G401 (cell line): ENCODE data around the gene SORCS3. TPM values are rescaled to one million over a fixed set of nuclear protein-coding genes. Genes with fewer than 3 reads are reported as not detected.

ENCODE experiments used
- DNase-seq: peaks from one replicate; pipeline ENCODE4 v3.0.0-alpha.2; 2015; ENCODE audit warnings: low spot score
- in situ Hi-C: cut with HindIII; loops from 2 replicates; pipeline ENCODE4 v1.10.0; 2016; ENCODE audit warnings: low sequenced_read_pairs, mixed read lengths
- total RNA-seq: library from RNA; depleted of rRNA; stranded (reverse); fragments of >200 nt; shearing (Covaris generic); gene quantifications from 2 replicates; pipeline ENCODE4 v1.2.3, GENCODE V29; 2014

Gene SORCS3
- total RNA-seq, 1 experiment from 2014 or later: not detected

DNA sequence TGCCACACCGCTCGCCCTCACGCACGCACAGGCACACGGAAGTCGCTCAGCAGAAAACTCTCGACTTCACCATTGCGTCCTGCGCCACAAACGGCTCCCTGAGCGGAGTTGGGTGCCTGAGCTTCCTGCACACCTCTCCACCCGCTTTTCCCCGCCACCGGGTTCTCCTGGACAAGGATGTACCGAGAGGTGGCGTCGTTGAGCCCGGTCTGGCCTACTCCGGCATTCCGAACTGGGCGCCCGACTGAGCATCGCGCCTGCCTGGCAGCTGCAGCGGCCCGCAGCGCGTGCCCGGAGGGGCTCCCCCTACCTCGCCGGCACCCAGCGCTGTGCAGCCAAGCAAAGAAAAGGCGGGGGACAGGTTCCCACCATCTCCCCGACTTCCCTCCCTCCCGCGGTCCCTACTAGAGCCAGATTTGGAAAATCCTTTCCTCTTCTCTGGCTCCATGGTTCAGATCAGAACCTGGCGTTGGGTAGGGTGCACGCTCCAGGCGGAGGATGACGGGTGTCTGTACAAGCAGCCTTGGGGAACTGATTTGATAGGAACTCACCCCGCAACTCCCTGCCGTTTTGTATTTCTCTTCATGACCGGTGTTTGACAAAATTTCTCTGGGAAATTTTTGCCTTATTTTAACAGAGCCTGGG is 1.7 kb downstream of the SORCS3 start:
- in situ Hi-C loops: no loop called here
- peak; percentile 12 for DNase-seq

DNA sequence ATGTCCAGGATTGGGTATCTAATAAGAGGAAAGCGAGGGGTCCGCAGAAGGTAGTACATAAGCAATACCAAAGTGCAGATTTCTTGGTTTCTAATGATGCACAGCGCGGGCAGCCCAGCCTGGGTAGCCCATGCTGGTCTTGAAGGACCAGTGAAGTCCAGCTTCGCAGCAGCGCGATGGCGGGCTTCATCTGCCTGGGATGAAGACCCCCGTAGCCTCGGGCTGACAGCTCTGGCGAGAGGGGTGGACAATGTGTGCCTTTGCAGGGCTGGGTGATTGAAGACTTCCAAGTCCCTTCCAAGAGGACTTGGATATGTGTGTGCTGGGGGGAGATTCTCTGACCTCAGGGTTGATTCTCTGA is 2.2 kb downstream of the SORCS3 start:
- in situ Hi-C loops: no loop called here
- DNase-seq: no peak

DNA sequence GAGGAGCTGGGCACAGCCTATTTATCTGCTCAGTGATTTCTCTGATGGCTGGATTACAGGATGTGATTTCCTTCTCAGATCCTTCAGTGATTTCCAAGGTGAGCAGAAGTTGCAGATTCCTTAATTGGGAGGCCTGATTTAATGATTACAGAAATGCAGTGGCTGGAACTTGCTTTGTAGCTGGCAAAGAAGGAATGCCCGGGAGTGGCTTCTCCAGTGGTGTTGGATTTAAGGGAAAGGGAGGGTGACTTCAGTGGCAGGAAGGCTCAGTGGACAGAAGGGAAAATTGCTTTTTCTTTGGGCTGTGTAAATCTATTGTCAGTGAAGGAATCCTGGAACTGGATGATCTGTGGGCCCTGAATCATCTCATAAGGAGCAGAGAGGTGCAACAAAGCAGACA is 5.1 kb downstream of the SORCS3 start:
- in situ Hi-C loops: no loop called here
- no peak for DNase-seq

DNA sequence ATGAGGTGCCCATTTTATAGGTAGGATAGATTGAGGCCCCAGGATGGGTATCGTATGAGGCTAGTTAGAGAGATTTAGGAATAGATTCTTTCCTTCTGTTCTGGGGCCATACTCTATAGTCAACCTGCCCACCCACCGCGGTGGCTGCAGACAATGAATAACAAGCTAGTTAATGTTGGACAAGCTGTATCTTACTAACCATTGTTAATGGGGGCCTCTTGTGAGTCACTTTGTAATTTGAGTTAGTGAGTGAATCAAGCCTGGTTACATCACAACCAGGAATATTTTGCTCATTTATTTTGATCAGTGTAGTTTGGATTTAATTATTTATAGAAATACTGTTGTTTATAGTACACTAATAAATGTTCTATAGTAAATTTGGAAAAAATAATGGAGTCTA is 7.3 kb downstream of the SORCS3 start:
- in situ Hi-C loops: no loop called here
- DNase-seq: no peak

DNA sequence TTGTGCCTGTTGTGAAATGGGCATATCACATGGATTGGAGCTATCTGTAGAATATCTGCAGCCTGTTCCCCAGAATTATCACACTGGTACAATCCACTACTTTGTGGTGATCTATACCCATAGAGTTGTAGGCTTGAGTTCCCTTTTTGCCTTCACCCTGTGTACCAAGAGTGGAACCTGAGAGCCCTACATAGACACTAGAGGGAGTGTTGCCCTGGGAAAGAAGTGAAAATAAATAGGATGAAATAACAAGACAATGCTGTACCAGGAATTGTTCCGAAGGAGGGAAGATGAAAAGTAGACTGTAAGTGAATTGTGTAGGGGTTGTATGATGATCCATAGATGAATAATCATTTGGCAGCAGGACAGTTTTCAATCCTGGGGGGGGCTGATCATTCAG is 9.0 kb downstream of the SORCS3 start:
- in situ Hi-C loops: no loop called here
- DNase-seq: no peak

DNA sequence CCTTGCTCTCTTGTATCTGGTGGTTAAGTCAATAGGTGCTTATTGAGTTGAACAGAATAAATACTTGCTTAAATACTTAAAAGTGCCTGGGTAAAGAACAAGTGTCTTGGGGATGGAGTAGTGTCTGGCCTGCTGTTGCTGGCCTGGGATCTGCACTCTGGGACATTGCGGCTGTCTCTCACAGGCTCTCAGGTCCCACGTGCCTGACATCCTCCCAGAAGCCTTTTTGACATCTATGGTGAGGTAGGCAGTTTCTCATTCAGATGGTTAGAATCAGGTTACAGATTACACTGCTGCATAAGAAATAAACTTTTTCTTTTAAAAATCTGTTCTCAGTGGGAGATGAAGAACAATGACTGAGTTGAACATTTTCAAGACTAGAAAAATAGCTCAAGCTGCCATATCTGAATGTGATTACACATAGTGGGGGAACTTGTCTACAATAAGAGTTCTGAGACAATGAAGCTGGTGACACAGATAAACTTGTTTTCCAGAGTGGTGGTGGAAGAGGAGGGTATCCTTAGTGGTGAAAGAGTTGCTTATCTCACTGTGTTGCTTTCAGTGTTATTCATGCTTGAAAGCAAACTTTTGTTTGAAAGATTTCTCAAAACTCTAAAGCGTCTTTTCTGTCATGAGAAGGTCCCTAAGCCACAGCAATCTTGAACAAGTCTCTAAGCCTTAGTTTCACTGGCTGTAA is 9.7 kb downstream of the SORCS3 start:
- in situ Hi-C loops: no loop called here
- DNase-seq: no peak

DNA sequence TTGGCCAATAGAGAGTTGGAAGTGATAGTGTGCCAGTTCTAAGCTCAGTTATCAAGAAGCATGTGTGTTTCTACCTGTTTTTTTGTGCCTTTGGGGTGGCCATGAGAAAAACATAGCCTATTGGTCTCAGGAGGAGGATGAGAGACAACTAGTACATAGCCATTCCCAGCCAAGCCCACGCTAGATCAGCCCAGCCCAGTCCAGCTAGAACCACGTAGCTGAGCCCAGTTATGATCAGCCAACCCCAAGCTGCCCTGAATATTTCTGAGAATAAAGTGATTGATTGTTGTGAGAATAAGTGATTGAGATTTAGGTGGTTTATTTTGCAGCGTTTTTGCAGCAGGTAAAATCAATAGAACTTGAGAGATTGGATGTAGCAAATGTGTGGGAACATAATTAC is 15.9 kb downstream of the SORCS3 start:
- in situ Hi-C loops: no loop called here
- no peak for DNase-seq

DNA sequence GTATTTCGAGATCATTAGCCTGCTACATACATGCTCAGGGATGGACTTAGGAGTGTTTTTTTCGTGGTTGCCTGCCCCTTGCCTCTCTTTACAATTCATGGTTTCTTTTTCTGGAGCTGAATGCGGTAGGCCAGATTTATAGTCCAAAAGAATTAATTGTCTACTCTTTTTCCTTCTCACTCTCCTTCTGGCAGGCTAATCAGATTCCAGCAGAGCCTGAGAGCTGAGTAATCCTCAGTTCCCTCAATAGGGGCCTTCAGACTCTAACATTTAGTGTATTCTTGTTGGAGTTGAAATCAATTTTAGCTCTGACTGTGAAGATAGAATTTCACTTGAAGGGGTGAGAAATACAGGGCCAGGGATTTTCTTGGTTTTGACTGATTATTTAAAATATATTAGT is 16.4 kb downstream of the SORCS3 start:
- in situ Hi-C loops: no loop called here
- DNase-seq: no peak

DNA sequence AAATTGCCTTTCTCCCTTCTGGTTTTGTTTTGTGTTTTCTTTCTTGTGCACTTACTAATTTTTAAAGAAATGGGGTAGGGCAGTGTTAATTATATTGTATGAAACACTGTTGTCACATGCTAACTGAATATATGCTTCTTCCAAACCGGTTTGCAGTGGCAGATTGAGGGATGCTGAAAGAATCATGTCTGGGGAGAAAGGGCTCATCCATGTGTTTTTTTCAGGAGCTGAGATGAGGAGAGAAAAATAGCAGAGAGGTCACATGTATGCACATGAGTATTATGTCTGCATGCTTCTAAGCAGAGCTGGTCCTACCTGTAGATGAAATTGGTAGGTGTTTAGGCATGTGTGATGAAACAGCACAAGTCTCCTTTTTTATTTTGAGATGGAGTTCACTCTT is 17.0 kb downstream of the SORCS3 start:
- no peak for DNase-seq
- in situ Hi-C loops: no loop called here

DNA sequence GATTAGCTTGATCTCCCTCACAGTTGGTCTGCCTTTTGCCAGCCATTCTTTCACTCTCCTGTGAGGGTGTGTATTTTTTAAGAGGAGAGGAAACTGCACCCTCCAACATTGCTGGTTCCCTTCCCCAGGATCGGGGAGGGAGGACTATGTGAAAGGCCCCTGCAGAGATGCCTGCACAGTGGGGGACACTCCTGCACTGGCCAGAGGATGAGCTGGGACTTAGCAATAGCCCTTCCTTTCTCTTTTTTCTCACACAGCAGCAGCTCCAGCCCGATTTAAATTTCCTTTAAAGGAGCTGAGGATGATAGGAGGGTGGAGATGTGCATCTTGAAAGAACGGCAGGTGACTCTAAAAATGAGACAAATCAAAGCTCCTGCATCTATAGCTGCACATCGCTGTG is 18.7 kb downstream of the SORCS3 start:
- in situ Hi-C loops: no loop called here
- no peak for DNase-seq

DNA sequence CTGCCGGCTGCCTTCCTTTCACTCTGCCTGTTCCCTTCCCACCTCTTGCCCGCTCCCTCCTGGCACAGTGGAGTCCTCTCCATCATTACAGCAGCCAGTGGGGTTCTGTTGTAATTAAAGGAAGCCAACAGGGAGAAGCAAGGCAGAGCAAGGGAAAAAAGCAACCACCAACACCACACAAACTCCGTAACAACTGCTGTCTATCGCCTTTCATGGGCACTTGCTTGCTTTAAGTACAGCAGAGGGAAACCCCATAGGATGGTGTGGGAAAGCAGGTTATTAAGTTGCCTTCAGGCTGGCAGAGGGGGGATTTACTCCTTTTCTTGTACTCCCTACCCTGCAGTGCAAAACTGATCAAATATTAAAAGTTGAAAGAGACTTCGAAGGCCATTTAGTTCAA is 22.0 kb downstream of the SORCS3 start:
- in situ Hi-C loops: no loop called here

DNA sequence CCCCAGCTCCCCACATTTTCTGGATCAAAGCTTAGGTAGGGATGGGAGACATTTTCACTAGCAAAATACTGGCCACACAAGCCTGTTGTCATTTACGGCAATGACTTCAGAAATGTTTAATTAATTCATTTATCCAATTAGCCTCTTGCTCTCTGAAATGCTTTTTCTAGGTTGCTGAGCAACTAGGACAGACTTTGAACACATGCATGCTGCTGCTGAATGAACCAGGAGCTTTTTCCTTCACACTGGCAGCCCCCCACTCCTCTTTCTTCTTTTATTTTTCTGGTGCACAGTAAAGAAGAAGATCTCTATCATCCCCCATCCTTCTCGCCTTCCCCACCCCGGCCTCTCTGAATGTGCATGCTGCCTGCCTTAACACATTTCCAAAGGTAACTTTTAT is 22.5 kb downstream of the SORCS3 start:
- in situ Hi-C loops: no loop called here
- DNase-seq: no peak

More for the DNA sequence above, 22.0 kb downstream of the SORCS3 start:
- no peak for DNase-seq

DNA sequence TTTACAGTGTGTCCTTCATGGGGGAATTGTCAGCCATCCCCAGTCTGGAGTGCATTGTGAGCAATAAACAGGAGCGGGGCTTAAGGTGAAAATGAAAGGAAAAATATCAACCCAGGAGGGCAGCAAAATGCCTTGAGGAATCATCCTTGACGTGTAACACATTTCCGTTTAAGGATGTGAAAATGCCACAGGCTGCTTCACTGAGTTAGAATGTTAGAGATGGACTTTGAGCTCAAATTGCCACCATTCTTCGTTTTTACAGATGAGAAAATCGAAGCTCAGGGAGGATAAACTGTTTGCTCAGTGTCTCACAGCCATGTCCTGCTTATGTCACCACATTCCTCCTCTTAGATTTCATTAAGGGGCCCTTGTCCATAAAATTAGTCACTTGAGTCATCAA is 23.1 kb downstream of the SORCS3 start:
- DNase-seq: no peak
- in situ Hi-C loops: no loop called here

DNA sequence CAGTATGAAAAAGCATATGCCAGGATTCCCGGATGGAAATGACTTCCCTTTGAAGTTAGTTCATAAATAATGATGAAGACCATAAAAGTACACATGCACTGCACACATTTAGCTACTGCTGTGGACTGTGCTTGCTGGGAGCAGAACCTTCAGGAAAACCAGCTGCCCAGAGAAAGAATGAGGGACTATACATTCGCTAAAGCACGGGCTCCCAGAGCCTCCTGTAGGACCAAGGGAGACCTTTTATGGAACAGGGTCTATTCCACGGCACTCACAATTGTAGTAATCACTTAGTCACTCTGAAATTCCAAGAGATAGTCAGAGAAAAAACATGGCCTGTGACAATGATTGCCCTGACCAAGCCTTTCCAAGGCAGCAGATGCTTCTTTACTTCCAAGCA is 24.1 kb downstream of the SORCS3 start:
- DNase-seq: no peak
- in situ Hi-C loops: no loop called here

DNA sequence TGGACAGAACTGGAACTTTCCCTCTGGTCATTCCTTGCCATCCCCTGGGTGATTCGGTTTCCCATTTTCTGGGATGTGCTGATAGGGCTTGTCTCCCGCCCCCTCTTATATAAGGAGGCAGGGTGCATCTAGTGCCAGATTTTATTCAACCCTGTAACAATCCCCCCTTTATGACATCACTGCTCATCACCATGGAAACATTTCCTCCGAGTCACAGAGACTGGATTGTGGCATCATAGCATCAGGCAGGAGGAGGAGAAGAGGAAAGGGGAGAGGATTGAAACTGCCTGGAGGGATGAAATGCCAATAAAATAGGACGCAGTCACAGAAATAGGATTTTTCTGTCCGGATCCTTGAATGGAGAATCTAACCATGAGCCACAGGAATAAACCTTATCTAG is 25.0 kb downstream of the SORCS3 start:
- in situ Hi-C loops: no loop called here
- DNase-seq: no peak

DNA sequence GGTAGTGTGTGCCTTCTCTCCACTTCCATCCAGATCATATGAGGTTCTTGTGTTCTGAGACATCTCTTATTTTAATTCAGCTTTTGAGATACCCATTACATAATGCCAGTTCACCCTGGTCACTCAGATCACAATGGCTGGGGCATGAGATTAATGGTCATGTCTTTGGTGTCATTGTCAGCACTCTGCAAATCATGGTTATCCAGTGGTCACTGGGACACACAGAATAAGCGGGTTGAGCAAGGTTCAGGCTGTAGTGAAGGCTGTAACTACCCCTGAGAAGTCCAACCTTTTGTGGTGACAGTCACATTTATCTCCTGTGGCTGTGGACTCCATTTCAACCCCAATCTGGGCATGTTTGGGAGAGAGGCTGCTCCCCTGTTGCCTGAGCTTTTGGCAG is 35.8 kb downstream of the SORCS3 start:
- no peak for DNase-seq
- in situ Hi-C loops: no loop called here

DNA sequence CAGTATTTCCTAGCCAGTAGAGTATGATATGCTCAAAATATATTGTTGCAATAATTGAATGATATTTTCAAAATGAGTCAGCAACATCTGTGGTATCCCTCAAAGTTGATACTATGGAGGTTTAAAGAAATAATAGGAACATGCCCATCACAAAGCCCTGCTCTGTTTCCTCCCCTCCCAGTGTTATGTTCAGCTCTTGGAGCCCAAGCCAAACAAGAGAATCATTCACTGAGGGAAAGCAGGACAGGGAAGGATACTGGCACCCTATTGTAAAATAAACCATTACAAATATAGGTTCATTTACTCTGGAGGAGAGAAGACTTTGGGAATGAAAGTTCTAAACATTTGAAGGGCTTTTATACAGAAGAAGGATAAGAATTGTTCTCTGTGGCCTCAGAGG is 37.6 kb downstream of the SORCS3 start:
- DNase-seq: no peak
- in situ Hi-C loops: no loop called here

DNA sequence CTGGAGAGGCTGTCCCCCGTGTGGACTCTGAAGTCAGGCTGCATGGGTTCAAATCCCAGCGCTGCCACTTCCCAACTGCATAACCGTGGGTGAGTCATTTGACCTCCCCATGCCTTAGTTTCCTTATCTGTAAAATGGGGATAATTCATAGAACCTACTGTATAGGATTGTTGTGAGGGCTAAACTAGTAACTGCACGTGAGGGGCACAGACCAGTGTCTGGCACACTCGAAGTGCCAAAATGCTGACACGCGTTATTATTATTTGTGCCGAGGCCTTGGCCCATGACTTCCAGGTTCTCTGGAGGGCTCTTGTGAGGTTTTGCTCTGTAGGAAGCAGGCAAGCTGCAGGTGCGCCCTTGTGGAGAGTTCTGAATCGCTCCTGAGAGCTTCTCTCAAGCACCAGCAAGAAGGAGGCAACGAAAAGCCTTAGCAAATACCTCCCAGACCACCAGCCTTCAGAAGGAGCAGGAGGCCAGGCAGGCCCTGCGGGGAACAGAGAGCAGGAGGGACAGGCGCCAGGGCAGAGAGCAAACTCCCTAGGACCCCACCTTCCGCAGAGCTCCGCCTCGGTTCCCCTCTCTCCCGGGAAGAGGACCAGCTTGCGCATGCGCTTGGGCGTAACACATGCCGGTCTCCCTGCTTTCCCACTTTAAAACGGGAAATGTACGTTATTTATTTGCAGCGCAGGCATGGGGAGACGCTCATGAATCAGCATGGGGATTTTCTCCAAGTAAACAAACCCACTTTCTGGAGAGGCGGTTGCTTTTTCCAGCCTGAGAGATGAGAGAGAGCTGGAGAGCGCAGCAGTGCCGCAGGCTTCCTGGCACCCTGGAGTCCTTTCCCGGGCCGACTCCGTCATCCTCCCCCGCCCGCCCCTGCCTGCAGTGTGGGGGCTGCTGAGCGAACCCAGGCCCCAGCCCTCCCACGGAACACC is 39.6 kb downstream of the SORCS3 start:
- DNase-seq: no peak
- in situ Hi-C loops: no loop called here

DNA sequence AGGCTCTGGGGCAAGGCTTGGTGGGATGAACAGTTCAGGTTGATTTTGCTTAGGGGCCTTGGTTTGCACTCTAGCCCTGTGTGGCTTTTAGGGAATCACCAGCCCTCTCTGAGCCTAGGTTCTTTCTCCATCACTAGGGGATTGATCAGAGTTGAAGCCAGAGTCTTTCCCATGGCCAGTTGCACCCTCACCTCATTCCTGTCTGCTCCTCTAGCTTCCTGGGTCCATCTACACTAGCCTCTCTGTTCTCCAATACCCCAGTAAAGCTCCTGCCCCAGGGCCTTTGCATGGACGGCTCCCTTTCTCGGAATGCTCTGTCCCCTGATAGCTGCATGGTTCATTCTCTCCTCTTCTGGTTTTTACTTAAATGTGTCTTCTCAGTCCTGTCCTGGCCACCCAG is 40.4 kb downstream of the SORCS3 start:
- in situ Hi-C loops: no loop called here
- DNase-seq: no peak

DNA sequence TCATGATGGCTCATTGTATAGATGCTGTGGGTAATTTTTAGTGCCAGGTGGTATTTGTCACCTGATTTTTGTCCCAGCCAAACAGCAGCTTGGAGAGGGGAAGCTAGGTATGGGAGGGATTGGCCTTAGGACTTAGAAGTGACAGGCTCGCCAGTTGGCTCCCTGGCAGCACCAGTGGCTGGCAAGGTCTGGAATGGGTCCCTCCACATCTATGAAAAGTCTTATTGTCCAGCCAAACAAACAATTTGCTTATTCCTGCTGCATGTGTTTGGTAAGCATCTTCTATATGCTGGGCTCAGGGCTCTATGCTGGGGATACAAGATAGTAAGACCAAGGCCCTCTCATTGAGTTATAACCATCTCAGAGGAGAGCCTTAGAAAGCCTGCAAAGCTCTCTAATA is 42.5 kb downstream of the SORCS3 start:
- DNase-seq: no peak
- in situ Hi-C loops: no loop called here
